C4-2B (cell line): Measurements from ENCODE around the gene RTTN.

Experiments used
- H3K27ac ChIP-seq: fragments of 450-650 bp; 2 replicates; pipeline ENCODE4 v1.5.1; 2017
- CTCF ChIP-seq: fragments of 450-650 bp; conservative IDR thresholded peaks from 2 replicates; pipeline ENCODE4 v1.5.1; 2017; ENCODE audit warnings: mild to moderate bottlenecking
- ZFX ChIP-seq: fragments of 450-650 bp; IDR thresholded peaks from 2 replicates; pipeline ENCODE4 v1.6.1; 2017

The RTTN gene

GRCh38 chr18:69968039-69968438, 237.4 kb downstream of the RTTN start:
- H3K27ac ChIP-seq = no peak overlapping the region
- no peak for TF ChIP-seq CTCF
- no peak for TF ChIP-seq ZFX

GRCh38 chr18:69963196-69963595, 242.3 kb downstream of the RTTN start:
- no peak overlapping the region for H3K27ac ChIP-seq
- TF ChIP-seq CTCF = no peak
- TF ChIP-seq ZFX = no peak

- TF ChIP-seq ZFX (no peak), CTCF (no peak)
- H3K27ac ChIP-seq = no peak overlapping the region
Observed at GRCh38 chr18:69961718-69962117, 243.8 kb downstream of the RTTN start.

- no peak for TF ChIP-seq ZFX
- TF ChIP-seq CTCF = no peak
- no peak overlapping the region for H3K27ac ChIP-seq
Observed at GRCh38 chr18:69958422-69958821, 247.1 kb downstream of the RTTN start.

- no peak overlapping the region for H3K27ac ChIP-seq
- TF ChIP-seq ZFX (no peak), CTCF (no peak)
Observed at GRCh38 chr18:69957747-69958146, 247.7 kb downstream of the RTTN start.

GRCh38 chr18:69956665-69957620, 248.5 kb downstream of the RTTN start:
- no peak overlapping the region for H3K27ac ChIP-seq
- TF ChIP-seq CTCF (no peak), ZFX (no peak)

GRCh38 chr18:69956057-69956456, 249.4 kb downstream of the RTTN start:
- H3K27ac ChIP-seq = no peak overlapping the region
- TF ChIP-seq ZFX = no peak
- TF ChIP-seq CTCF = no peak
